Neural progenitor cell (in vitro differentiated cells): ENCODE data around the gene PKP3.

Source experiments
- EZH2 ChIP-seq: fragments of 200-600 bp; sonication (generic); IDR thresholded peaks from 2 replicates; pipeline ENCODE4 v1.6.1; 2017; ENCODE audit warnings: antibody characterized with exemption, mild to moderate bottlenecking, moderate library complexity
- TF ChIP-seq, protein P1 (sequence below): fragments of 200-600 bp; sonication (generic); IDR thresholded peaks from 2 replicates; pipeline ENCODE4 v1.5.1; 2017; ENCODE audit warnings: antibody characterized with exemption, mild to moderate bottlenecking

DNA sequence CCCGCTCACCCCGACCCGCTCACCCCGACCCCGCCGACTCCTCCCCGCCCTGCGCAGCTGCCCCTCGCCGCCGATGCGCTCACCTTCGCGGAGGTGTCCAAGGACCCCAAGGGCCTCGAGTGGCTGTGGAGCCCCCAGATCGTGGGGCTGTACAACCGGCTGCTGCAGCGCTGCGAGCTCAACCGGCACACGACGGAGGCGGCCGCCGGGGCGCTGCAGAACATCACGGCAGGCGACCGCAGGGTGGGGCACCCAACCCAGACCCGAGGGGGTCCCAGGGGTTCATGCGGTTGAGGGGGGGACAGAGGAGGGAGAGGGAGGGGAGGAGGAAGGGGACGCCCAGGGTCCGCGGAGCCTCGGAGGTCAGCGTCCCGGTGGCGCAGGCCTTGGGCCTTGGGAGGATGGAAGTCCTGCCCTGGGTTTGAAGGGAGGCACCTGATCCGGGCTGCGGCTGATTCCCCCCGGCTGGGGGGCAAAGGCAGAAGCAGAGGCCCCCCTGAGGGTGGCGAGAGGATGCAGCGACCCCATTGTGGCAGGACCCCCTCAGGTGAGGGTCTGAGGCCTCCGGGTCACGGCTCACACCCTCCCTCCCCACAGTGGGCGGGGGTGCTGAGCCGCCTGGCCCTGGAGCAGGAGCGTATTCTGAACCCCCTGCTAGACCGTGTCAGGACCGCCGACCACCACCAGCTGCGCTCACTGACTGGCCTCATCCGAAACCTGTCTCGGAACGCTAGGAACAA, 9.2 kb downstream of the PKP3 start:
- TF ChIP-seq, protein P1, sequence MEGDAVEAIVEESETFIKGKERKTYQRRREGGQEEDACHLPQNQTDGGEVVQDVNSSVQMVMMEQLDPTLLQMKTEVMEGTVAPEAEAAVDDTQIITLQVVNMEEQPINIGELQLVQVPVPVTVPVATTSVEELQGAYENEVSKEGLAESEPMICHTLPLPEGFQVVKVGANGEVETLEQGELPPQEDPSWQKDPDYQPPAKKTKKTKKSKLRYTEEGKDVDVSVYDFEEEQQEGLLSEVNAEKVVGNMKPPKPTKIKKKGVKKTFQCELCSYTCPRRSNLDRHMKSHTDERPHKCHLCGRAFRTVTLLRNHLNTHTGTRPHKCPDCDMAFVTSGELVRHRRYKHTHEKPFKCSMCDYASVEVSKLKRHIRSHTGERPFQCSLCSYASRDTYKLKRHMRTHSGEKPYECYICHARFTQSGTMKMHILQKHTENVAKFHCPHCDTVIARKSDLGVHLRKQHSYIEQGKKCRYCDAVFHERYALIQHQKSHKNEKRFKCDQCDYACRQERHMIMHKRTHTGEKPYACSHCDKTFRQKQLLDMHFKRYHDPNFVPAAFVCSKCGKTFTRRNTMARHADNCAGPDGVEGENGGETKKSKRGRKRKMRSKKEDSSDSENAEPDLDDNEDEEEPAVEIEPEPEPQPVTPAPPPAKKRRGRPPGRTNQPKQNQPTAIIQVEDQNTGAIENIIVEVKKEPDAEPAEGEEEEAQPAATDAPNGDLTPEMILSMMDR: no peak
- no peak for TF ChIP-seq EZH2
